ENCODE data around the gene PAPSS2.

DNA sequence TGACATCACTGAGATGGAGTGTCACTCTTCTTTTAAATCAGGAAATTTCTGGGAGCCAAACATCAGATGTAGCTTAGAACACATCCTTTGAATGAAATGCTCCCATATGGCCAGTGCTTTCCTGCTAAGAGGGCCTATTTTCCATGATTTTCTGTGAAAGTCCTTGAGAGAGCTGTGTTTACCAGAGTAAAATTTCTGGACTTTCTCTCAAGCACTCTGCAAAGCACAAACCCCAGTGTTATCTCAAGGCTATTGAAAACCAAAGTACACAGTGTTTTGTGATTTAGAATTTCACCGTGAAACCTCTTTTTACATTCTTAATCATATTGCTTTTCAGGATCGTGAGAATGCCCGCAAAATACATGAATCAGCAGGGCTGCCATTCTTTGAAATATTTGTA lies 54.0 kb downstream of the PAPSS2 start:
- TF ChIP-seq, protein P1, sequence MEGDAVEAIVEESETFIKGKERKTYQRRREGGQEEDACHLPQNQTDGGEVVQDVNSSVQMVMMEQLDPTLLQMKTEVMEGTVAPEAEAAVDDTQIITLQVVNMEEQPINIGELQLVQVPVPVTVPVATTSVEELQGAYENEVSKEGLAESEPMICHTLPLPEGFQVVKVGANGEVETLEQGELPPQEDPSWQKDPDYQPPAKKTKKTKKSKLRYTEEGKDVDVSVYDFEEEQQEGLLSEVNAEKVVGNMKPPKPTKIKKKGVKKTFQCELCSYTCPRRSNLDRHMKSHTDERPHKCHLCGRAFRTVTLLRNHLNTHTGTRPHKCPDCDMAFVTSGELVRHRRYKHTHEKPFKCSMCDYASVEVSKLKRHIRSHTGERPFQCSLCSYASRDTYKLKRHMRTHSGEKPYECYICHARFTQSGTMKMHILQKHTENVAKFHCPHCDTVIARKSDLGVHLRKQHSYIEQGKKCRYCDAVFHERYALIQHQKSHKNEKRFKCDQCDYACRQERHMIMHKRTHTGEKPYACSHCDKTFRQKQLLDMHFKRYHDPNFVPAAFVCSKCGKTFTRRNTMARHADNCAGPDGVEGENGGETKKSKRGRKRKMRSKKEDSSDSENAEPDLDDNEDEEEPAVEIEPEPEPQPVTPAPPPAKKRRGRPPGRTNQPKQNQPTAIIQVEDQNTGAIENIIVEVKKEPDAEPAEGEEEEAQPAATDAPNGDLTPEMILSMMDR (IDR thresholded peaks at IDR 0.05), result no peak
- no peak for TF ChIP-seq POLR2A (IDR thresholded peaks at IDR 0.05)
- no peak for TF ChIP-seq EP300 (IDR thresholded peaks at IDR 0.05)
- TF ChIP-seq POLR2AphosphoS5 (IDR thresholded peaks at IDR 0.05), result no peak

All from sigmoid colon (tissue), 4 donors.